Breast epithelium (tissue), 3 donors: ENCODE results near the gene TRMT6.

Experiments used
- POLR2A ChIP-seq: fragments of 450-650 bp; IDR thresholded peaks from one replicate; pipeline ENCODE4 v1.6.1; 2016; ENCODE audit warnings: antibody characterized with exemption, mild to moderate bottlenecking, moderate library complexity
- POLR2AphosphoS5 ChIP-seq, 3 donors: sonication (generic); formaldehyde crosslinking; IDR thresholded peaks; one replicate each; pipeline ENCODE4 v1.6.1; 2017; ENCODE audit warnings: antibody characterized with exemption in 3 of 3
- TF ChIP-seq, protein P1 (sequence below), 3 donors: fragments of 450-650 bp; IDR thresholded peaks; one replicate each; pipeline ENCODE4 v1.5.1; 2016 to 2017; ENCODE audit warnings: antibody characterized with exemption in 3 of 3, mild to moderate bottlenecking in 3 of 3, moderate library complexity in 3 of 3

DNA sequence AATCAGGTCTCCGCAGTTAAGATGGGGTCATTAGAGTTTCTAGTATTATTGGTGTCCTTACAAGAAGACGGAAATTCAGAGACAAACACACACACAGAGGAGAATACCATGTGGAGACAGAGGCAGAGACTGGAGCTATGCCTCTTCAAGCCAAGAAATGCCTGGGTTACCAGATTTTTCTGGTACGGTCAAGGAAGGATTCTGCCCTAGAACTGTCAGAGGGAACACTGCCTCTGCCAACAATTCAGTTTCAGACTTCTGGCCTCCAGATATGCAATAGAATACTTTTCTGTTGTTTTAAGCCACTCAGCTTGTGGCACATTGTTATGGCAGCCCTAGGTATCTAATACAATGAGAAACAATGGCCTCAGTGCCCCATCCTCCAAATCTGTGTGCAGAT, 18.9 kb downstream of the TRMT6 start:
- no peak for TF ChIP-seq POLR2A
- TF ChIP-seq, protein P1, sequence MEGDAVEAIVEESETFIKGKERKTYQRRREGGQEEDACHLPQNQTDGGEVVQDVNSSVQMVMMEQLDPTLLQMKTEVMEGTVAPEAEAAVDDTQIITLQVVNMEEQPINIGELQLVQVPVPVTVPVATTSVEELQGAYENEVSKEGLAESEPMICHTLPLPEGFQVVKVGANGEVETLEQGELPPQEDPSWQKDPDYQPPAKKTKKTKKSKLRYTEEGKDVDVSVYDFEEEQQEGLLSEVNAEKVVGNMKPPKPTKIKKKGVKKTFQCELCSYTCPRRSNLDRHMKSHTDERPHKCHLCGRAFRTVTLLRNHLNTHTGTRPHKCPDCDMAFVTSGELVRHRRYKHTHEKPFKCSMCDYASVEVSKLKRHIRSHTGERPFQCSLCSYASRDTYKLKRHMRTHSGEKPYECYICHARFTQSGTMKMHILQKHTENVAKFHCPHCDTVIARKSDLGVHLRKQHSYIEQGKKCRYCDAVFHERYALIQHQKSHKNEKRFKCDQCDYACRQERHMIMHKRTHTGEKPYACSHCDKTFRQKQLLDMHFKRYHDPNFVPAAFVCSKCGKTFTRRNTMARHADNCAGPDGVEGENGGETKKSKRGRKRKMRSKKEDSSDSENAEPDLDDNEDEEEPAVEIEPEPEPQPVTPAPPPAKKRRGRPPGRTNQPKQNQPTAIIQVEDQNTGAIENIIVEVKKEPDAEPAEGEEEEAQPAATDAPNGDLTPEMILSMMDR (IDR thresholded peaks at IDR 0.05): no peak
- TF ChIP-seq POLR2AphosphoS5 (IDR thresholded peaks at IDR 0.05): no peak
